ENCODE measurements around the gene AHRR.
"Not testable (repeated sequence)": the region's sequence is repeated elsewhere in the genome, so short reads cannot be mapped to it uniquely, and the experiment has no call there.

AHRR gene

DNA sequence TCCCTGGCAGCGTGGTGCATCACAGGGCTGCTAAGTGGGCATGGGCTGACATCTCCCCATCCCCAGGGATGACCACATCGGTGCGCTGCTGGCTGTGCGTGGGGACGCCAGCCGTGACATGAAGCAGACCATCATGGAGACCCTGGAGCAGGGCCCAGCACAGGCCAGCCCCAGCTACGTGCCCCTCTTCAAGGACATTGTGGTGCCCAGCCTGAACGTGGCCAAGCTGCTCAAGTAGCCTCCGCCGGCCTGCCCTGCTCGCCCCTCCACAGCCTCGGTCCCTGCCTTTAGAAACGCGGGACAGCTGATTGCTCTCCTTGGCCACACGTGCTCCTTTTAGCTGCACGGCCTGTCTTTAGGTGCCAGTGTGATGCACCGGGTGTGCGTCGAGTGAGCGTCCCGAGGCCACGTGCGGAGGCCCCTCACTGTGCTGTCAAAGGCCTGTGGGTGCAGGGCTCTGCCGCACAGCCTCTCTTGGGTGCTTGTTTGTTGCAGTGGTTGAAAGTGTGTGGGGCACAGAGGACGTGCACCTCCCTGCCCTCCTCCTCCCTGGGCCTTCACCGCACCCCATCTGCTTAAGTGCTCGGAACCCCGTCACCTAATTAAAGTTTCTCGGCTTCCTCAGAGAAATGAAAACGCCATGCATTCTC lies 145.3 kb downstream of the AHRR start:
- in situ Hi-C loops (cut with MboI; ENCODE audit: low sequenced_read_pairs): no loop called here

DNA sequence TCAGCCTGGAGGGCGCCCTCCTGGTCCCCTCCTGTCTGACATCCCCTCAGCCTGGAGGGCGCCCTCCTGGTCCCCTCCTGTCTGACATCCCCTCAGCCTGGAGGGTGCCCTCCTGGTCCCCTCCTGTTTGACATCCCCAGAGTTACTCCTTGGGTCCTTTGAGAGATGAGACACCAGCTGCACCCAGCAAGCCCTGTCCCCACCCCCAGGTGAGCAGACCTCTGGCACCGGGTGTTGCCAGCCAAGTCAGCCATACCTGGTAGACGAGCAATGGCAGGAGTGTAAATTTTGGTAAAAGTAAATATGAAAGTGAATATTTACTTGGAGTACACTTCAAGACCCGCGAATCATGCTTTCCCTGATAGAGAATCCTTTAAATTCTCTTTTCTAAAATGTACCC lies 146.9 kb downstream of the AHRR start:
- in situ Hi-C loops (cut with MboI; ENCODE audit: low sequenced_read_pairs): no loop called here

DNA sequence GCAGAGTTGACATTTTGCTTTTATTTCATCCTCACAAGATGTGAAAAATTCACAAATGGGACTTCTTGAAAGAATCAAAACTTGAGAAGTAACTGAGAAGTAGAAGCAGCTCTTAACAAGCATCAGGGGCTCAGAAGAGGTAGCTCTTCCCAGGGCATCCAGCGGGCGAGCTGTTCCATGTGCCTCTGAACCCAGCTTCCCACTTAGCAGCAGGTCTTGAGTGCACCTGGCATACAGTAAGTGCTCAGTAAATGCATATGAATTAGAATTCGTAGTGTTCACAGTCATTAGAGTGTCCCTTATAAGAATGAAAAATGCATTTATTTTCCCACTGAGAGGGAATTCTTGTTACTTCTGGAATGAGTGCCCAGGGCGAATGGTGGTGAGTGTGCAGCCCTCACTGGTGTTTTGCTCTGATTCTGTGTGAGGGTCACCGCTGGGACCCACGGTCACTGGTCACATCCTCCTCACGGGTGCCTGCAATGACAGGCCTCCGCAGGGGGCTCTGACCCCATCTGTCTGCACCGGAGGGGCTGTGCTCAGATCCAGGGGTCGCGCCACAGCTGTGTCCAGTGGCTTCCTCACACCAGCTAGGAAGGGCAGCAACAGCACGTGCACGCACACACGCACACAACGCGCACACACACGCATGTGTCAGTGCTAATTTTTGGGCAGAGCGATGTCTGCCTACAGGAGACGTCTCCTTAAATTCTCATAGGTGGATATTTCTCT lies 148.4 kb downstream of the AHRR start:
- in situ Hi-C loops (cut with MboI; ENCODE audit: low sequenced_read_pairs): no loop called here

DNA sequence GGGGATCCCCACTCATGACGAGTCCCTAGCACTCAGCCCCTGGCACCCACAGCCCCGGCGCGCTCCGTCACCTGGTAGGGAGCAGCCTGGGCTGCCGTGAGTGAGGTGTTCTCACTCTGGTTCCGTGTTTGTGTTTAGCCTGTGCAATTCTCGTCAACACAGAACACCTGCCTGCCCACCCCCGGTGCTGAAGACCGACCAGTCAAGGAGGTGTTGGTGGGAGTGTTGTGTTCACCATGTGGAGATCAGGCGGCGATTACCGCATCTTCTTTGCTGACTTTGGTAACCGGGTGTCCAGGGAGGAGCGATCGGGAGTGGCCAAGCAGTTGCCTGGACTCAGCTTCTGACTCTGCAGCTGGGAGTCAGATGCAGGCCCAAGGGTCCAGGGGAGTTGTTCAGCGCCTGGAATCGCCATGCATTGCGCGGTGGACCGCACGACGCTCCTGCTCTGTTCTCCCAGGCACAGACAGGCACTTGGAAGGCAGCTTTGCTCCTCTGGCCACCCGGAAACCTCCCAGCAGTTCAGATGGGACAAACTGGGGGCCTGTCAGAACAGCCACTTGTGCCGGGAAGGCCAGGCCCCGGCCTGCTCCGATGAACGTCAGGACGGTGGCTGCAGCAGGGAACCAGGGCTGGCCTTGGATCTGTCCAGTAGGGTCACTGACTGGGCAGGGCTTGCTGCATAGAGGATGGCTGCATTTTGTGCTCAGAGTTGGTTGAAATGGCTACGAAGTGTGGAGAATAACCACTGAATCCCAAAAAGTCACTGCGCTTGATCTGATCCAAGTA lies 149.6 kb downstream of the AHRR start:
- in situ Hi-C loops (cut with MboI; ENCODE audit: low sequenced_read_pairs): no loop called here

DNA sequence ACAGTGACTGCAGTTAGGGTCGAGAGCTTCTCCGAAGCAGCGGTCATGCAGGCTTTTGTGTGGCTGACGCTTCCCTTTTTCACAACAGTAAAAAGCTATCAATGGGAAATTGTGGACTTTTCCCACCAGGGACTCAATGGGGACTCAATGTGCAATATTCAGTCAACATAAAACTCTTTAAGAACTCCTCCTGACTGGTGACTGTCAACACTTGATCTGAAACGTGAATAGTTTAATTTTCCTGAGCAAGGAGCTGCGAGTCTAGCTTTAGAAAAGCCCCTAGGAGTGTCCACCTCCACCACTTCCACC lies 150.2 kb downstream of the AHRR start:
- in situ Hi-C loops (cut with MboI; ENCODE audit: low sequenced_read_pairs): no loop called here

DNA sequence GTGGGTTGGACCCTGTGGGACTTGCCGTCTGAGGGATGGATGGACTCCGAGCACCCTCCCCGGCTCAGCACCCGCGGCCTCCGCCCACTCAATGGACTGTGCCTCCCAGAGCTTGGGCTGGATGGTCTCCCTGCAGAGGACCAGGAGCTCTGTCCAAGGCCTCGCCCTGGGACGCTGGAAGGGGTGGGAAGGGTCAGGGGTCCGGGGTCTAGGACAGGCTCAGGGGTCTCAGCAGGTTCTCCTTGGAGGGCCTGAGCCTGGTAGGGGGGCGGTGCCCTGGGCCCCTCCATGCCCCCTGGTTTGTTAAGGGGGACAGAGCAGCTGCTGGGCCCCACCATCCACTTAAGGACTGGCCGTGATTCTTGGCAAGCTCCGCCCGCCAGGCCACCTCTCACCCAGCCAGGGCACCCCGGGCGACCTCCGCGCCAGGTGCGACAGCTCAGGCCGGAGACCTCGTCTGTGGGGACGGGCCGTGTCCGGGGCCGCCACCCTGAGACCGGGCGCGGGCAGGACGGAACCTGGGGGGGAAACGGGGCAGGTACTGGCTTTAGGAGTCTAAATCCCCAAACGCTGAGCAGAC lies 150.7 kb downstream of the AHRR start:
- in situ Hi-C loops (cut with MboI; ENCODE audit: low sequenced_read_pairs): no loop called here

DNA sequence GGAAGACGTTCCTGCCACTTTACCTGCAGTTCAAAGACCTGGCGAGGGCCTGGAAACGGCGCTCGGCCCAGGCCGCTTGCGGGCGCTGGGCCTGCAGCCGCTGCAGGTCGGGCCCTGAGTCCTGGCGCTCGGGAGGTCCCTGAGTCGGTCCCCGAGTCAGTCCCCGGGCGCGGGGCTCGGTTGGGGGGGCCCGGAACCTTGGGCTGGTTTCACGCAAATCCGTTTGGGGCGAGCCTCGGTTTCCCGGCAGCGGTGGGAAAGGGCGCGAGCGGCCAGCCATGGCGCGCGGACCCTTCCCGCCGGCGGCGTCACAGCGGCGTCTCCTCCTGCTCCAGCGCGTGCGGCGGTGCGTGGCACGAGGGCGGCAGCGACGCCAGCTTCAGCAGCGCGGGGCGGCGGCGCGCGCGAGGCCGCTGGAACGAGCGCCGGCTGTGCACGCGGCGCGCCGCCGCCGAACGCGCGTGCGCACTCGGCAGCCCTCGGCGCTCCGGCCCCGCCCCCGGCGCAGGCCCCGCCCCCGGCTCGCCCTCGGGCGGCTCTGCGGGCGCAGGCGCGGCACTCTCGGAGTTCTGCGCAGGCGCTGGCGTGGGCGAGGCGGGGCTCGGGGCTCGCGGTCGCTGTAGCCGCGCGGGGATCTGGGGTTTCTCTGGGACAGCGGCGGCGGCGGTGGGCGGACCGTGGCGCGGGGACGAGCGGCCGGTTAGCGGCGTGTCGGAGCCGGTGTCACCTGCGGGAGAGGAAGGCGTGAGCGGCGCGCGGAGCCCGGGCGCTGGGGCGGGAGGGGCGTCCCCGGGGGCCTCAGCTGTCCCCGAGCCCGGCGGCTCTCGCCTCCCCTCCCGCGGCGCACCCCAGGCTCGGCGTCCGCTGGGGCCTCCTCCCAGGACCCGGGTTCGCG lies 151.4 kb downstream of the AHRR start:
- in situ Hi-C loops (cut with MboI; ENCODE audit: low sequenced_read_pairs): no loop called here

DNA sequence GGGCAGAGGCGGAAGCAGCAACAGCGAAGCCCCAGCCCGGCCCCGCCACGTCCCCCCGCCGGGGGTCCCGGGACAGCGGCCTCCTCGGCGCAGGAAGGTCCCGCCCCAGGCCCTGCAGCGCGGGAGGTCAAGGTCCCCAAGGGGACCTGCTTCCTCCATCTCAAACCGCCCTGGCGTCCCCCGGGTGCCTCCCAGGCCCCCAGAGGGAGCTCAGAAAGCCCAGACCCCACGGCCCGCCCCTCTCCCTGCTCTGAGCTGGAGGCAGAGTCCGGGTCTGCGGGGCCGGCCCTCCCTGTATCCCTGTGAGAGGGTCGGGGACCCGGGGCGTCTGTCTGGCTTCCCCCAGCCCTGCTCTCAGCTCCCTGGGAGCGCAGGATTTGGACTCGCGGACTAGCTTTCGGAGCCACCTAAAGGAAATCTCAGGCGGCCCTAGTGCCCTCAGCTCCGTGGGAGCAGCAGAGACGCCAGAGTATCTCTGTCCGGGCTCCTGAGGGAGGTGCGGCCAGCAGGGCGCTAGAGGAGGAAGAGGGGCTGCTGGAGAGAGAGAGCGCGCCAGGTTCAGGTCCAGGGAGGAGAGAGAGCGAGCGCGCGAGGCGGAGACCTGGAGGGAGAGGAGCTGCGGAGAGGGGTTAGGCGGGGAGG lies 152.2 kb downstream of the AHRR start:
- in situ Hi-C loops (cut with MboI; ENCODE audit: low sequenced_read_pairs): no loop called here

DNA sequence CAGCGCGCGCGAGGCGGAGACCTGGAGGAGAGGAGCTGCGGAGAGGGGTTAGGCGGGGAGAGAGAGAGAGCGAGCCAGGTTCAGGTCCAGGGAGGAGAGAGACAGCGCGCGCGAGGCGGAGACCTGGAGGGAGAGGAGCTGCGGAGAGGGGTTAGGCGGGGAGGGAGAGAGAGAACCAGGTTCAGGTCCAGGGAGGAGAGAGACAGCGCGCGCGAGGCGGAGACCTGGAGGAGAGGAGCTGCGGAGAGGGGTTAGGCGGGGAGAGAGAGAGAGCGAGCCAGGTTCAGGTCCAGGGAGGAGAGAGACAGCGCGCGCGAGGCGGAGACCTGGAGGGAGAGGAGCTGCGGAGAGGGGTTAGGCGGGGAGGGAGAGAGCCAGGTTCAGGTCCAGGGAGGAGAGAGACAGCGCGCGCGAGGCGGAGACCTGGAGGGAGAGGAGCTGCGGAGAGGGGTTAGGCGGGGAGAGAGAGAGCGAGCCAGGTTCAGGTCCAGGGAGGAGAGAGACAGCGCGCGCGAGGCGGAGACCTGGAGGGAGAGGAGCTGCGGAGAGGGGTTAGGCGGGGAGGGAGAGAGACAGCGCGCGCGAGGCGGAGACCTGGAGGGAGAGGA lies 152.8 kb downstream of the AHRR start:
- in situ Hi-C loops (cut with MboI; ENCODE audit: low sequenced_read_pairs): not testable (repeated sequence)

DNA sequence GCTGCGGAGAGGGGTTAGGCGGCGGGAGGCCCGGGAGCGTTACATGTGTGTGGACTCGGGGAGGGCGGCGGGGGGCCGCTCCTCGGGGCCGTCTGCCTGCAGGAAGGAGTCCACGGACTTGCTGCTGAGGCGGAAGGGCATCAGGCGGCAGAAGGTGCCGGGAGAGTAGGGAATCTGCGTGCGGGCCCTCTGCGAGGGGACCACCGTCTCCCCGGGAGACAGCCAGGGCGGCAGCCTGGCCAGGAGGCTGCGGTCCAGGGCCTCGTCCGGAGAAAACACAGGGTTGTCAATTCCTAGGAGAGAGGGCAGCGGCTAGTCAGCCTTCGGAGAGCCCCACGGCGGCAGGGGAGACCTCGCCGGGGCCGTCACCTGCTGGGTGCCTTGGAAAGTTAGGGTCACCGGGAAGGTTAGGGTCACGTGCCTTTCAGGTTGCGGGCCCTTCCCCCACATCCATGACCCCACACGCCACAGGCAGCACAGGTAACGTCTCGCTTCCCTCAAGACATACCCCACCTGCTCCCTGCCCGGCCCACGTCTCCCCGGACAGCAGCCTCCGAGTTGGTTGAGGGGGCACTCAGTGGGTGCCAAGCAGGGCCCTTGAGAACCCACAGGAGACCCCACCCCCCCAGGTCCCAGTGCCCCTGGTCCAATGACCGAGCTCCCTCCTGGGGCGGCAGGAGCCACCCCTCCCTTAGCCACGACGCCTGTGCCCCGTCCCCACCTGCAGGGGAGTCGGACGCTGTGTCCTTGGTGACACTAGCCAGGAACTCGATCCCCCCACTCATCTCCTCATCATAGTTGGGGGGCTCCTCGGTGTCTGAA lies 153.5 kb downstream of the AHRR start:
- in situ Hi-C loops (cut with MboI; ENCODE audit: low sequenced_read_pairs): no loop called here

DNA sequence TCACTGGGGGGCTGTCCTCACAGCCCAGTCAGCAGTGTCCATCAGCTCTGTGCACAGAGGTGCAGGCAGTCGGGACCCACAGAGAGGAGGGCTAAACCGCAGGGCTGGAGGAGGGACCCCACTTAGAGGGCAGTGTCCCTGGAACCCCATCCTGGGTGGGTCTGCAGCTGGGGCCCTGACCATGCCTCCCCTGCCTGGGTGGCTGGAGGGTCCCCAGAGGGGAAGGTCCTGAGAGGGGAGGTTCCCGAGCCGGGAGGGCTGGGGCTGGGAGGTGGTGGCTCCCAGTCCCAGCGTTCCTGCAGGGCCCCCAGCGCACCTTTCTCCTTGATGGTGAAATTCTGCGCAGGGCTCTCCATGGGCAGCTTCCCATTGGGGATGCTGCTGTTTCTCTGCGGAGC lies 154.2 kb downstream of the AHRR start:
- in situ Hi-C loops (cut with MboI; ENCODE audit: low sequenced_read_pairs): no loop called here

DNA sequence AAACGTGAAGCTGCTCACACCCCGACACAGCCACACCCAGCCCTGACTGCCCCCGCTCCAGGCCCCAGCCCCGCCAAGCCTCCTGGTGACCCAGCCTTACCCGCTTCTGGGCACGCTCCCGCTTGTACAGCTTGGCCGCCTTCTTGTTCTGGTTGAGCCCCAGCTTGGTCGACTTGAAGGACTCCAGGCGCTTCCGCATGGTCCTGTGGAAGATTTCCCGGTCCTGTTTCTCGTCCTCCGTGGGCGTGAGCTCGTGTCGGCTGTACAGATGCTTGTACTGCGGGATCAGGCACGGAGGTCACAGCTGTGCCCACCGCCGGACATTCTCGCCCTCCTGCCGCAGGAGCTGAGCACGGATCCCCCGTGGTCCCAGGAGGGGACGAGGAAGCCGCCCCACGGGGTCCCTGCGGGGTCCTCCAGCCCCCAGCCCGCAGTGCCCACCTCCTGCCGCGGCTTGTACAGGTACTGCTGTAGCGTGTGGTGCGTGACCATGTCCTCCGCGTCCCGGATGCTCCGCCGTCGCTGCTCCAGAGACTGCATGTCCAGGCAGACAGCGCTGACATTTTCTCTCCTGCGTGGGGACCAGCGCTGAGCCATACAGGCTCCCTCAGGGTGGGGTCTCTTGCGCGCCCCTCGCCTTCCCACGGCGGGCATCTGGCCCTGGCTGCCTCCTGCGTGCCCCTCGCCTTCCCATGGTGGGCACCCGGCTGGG lies 154.7 kb downstream of the AHRR start:
- in situ Hi-C loops (cut with MboI; ENCODE audit: low sequenced_read_pairs): no loop called here

DNA sequence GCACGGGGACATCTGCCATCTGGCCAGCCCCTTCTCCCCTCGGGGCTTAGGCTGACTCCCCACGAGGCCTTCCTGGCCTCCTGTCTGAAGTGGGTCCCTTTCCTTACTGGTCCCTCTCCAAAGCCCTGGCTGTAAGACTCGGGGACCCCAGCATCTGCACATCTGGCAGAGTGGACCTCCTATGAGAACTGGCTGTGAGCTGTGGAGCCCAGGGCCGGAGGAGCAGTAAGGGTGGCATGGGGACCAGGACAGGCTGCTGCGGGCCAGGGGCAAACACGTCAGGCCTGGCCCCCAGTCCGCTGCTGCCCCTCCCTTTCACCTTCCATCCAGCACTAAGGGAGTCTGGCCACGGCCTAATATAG lies 155.3 kb downstream of the AHRR start:
- in situ Hi-C loops (cut with MboI; ENCODE audit: low sequenced_read_pairs): no loop called here

DNA sequence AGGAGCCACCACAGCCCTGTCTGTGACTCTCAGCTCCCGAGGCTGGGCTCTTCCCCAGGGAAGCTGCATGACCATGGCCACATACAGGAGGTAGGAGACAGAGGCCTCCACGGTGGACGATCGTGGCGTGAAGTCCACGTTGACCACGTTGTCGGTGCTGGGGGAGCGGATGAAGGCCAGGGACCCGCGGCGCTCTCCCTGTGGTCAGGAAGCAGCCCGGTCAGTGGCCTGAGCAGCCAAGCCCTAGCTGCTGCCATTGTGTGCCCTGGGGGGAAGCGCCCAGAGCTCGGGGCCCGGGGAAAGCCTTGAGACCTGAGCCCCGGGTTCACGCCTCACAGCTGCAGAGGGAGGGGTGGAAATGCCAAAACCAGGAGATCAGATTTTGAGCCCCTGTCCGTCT lies 155.7 kb downstream of the AHRR start:
- in situ Hi-C loops (cut with MboI; ENCODE audit: low sequenced_read_pairs): no loop called here

DNA sequence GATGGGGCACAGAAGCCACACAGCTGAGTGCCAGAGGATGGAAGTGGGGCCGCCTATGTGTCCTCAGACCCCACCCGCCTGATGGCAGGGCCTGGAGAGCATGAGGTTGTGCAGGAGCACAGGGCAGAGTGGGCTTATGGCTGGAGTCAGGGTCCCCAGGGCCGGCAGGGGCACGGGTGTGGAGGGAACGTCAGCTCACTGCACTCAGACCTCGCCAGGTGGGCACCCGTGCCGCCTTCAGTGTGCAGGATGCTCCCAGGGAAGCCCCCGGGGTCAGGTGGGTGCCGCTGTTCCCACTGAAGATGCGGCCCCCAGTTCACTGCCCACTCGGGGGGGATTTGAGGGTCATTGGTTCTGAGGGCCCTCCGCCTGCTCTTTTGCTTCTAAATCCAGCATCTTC lies 156.4 kb downstream of the AHRR start:
- in situ Hi-C loops (cut with MboI; ENCODE audit: low sequenced_read_pairs): no loop called here

DNA sequence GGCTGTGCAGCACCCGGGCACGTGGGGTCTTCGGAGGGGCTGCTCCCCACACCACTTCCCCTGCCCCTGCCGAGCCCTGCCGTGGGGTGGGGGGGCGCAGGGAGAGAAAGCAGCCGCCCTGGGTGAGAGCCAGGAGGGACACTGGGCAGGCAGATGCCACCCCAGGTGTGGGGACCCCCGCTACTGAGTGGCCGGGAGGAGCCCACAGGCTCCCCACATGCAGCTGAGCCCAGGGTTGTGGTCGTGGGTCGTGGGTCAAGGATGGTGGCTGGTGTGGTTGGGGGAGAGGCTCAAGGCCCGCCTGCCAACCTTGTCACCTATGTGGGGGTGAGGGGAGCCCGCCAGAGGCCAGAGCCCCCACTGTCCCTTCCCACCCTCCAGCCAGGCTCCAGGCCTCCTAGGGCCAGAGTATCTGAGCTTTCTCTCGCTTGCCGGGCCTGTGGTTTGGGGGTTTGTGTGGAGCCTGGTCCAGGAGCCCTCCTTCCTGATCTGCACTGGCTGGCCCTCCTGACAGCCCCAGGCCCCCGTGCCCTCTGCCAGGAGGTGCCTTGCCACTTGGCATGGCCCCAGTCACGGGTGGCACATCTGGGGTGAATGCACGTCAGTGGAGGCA lies 157.0 kb downstream of the AHRR start:
- in situ Hi-C loops (cut with MboI; ENCODE audit: low sequenced_read_pairs): no loop called here

DNA sequence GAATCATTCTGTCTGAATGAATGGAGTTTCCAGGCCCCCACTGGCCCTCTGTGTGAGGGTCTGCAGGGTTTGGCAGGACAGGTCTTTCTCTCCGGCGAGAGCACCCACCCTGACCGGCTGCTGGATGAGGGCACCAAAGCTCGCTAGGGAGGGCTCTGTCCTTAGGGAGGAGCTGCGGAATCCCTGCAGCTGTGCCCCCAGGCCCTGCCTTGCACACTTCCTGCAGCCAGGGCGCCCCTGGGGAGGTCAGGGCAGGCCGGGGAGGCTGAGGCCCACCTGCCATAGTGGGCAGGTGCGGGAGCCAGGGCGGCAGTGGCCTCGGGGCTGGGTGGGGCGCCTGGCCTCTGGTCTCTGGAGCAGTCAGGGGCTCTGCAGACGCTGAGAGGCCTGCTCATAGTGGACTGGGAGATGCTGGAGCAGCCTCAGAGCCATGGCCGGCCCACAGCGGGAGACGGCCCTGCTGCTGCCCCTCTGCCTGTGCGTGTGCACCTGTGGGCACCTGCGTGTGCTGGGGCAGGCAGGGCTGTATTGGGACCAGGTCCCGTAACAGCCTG lies 157.5 kb downstream of the AHRR start:
- in situ Hi-C loops (cut with MboI; ENCODE audit: low sequenced_read_pairs): no loop called here

Data from HL-60/S4 treated with phorbol 12-myristate 13-acetate at 8.2 ng/mL for 4 days and 3 days (cell line).